HG03095 (cell line): ENCODE results near the gene ORC3.
"Not testable (repeated sequence)": the region's sequence is repeated elsewhere in the genome, so short reads cannot be mapped to it uniquely, and the experiment has no call there.

Experiments used
- ATAC-seq: cut with Tn5 transposase; IDR thresholded peaks from one replicate; pipeline ENCODE4 v1.9.1; 2021; ENCODE audit warnings: moderate library complexity; ENCODE audit not compliant: unreplicated experiment

ORC3 gene

DNA sequence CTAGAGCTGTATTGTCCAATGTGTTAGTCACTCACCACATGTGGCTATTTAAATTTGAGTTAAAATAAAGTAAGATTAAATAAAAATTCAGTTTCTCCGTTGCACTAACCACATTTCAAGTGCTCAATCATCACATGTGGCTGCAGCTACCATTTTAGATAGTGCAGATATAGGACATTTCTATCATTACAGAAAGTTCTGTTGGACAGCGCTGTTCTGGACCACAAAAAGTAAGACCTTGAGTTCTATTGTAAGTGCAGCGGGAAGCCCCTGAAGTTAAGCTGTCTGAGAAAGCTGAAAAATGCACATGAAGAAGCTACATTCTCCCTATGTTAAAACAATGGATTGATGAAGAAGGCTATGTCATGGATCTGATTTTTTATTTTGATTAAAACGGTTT is 1.1 kb downstream of the ORC3 start:
- no peak for ATAC-seq

DNA sequence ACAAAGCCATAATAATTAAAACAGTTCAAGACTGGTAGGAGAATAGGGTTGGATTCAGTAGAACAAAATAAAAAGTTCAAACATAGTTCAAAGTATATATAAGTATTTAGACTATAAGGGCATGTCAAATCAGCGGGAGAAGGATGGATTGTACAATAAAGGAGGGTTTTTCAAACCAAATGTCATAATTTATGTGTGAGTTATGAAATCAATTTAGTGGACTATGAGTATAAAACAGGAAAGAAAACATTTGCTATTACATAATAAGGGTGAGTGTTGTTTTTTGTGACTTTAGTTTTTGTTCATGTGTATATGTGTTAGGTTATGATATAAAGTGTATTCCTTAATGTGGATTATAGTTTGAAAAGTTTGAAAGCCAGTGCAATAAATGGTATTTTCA is 10.6 kb downstream of the ORC3 start:
- ATAC-seq, result no peak

DNA sequence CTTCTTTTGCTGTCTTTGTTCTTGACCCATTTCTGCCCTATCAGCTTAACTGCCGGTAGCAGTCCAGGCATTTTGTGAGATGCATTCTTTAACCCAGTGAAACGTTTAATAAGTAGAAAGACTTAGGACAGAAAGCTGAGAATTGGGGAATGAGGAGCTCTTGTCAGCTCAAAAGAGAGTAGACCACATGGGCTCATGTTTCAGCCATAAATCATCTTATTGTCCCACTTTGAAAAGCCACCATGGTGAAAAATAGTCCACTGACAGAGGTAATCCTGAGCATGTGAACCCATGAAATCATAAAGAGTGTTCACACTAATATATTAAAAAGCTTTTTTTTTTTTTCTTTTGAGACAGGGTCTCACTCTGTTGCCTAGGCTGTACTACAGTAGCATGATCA is 16.3 kb downstream of the ORC3 start:
- ATAC-seq, result no peak

DNA sequence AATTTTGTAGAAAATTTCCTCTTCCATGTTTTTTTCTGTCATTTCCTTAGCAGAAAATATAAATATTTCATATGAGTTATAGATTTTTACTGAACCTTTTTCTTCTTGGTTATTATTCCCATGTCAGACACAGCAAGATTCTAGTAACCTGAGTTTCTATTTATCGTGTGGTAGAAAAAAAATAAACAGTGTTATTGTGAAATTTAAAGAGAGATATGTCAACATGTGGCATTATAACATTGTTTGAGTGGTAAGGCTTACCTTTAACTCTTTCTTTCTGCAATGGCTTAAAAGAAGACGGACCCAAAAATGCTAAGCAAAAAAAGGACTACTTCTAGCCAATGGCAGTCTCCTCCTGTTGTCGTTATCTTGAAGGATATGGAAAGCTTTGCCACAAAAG is 18.9 kb downstream of the ORC3 start:
- ATAC-seq, result no peak

DNA sequence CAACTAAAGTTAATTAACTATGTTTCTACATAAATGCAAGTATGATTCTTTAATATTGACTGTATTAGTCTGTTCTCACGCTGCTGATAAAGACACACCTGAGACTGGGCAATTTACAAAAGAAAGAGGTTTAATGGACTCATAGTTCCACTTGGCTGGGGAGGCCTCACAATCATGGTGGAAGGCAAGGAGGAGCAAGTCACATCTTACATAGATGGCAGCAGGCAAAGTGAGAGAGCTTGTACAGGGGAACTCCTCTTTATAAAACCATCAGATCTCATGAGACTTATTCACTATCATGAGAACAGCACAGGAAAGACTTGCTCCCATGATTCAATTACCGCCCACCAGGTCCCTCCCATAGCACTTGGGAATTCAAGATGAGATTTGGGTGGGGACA is 23.1 kb downstream of the ORC3 start:
- ATAC-seq, result not testable (repeated sequence)

DNA sequence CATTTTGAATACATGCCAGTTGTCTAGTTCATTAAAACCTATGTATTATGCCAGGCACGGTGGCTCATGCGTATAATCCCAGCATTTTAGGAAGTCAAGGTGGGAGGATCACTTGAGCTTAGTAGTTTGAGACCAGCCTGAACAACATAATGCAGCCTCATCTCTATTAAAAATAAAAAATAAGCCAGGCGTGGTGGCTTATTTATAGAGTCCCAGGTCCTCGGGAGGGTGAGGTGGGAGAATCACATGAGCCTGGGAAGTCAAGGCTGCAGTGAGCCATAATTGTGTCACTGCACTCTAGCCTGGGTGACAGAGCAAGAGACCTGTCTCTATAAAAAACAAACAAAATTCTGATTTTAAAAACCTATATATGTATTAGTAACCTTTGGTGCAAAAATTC is 27.5 kb downstream of the ORC3 start:
- ATAC-seq, result no peak

DNA sequence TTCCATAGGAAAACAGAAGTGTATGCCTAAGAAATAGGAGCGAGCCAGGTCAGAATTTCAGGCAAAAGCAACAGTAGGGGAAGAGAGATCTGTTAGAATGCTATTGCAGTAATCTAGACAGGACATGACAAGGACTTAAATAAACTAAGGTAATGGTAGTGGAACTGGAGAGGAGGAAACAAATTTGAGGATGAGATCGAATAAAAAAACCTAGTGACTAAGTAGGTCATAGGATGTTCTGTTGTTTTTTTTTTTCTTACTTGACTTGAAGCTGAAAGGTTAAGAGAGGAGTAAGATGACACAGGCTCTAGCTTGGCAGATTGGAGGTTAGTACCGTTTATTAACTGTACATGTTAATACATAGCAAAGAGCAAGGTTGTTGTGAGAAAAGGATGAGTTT is 28.6 kb downstream of the ORC3 start:
- no peak for ATAC-seq

DNA sequence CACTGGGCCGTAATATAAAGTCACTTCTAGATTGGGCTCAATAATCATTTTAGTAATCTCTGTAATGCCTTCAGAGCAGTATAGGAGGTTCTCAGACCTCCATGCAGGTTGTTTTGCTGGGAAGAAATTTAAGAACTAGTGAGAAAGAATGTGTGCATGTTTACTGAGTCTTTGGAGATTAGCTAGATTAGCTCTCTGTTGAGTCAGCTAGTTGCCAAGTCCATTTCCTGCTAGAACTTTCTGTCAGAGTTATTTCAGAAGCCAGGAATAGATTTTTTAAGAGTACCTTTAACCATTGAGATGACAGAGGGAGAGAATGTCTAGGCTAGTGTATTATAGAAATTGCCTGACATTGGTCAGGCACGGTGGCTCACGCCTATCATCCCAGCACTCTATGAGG is 33.3 kb downstream of the ORC3 start:
- ATAC-seq, result no peak

DNA sequence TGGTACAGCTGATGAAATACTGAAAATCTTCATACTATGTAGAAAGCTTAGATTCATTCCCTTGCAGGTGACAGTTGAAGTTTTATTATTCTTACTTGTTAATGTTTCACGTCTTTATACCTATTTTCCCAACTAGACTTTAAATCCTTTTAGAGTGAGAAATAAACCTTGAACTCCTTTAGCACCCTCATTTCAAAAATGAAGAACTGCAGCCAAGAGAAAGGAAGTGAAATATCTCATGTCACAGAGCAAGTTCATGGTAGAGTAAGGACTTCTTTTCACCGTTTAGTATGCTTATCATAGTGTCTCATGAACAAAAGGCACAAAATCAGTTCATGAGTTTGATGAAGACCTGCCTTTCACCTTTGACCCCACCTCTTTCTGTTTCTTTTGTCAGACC is 38.5 kb downstream of the ORC3 start:
- no peak for ATAC-seq

DNA sequence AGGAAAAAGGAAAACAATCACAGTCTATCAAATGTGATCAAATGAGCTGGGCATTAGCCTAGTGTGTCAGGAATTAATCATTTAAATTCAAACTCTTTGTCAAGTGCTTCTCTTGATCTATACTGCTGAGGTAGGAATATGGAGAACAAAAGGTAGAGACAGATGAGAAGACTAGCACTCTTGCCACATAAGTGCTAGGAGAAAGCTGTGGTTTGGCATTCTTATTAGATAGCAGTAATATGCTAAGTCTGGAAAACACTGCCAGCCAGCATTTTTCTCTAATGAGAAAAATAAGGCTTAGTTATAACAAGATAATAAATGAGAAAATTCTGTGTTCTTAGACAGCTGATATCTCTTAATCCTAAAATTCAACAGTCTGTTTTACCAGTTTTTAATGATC is 38.9 kb downstream of the ORC3 start:
- ATAC-seq, result no peak

DNA sequence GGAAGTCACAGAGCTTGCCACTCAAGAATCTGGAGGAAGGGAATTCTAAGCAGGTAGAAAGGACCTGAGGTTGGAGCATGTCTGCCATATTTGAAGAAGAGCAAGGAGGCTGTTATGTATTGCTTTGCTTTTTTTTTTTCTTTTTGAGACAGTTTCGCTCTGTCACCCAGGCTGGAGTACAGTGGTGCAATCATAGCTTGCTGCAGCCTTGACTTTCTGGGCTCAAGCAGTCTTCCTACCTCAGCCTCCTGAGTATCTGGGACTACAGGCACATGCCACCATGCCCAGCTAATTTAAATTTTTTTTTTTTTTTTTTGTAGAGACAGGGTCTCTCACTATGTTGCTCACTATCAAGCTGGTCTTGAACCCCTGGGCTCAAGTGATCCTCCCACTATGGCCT is 40.8 kb downstream of the ORC3 start:
- no peak for ATAC-seq

DNA sequence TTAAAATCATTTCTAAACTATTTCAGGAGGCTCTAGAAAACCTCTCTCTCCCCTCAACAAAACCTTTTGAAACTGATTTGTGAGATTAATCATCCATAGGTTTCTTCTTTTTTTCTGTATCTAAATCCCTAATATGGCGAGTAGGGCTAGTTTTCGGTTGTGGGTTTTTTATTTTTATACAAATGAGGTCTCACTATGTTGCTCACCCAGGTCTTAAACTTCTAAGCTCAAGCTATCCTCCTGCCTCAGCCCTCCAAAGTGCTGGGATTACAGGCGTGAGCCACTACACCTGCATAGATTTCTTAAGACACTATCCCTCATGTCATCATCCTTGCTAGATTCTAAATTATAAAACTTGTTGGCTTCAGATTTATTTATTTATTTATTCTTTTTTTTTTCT is 43.9 kb downstream of the ORC3 start:
- no peak for ATAC-seq

DNA sequence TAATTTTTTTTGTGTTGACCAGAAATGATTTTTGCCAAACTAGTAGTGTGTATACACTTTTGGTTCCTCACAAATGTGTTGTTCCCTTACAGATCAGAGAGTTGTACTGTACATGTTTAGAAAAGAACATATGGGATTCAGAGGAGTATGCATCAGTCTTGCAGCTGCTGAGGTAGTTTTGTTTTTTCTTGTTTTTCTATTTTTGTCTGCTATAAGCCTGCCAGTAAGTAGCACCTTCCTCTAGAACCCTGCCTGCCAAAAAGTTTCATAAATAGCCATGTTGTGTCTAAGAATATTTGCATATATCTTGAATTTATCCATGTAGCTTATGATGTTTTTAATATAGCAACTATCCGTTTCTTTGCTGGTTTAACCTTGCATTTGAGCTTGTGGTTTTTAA is 46.4 kb downstream of the ORC3 start:
- no peak for ATAC-seq

DNA sequence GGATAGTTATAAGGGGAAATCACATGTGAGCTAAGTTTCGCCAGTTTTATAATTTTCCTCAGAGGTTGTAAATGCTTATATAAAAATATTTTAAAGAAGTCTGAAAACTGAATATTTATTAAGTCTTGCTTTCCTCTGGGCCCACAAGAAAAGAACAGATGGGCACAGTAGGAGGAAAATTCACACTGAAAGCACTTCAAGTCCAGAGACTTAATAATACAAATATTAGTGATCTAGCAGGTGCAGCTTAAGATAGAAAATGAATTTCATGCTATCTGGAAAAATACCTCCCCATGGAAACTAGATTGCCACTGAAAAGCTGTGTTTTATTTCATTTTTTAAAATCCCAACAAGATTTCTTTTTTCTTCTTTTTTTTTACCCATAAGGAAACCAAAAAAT is 47.2 kb downstream of the ORC3 start:
- ATAC-seq, result no peak

DNA sequence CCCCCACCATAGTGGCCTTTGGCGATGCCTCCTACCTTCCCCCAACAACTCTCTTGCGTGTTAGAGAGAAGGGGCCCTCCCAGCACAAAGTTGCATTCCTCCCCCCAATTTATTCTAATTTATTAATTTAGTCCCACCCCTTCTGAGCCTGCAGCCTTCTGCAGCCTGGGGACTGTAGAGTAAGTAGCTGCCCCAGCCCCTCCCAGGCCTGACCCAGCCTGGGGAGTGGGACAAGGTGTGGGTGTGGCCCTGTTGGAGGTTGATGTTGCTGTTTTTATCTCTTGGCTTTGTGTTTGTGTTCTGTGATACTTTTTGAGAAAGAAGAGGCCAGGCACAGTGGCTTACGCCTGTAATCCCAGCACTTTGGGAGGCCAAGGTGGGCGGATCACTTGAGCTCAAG is 49.4 kb downstream of the ORC3 start:
- ATAC-seq, result no peak

DNA sequence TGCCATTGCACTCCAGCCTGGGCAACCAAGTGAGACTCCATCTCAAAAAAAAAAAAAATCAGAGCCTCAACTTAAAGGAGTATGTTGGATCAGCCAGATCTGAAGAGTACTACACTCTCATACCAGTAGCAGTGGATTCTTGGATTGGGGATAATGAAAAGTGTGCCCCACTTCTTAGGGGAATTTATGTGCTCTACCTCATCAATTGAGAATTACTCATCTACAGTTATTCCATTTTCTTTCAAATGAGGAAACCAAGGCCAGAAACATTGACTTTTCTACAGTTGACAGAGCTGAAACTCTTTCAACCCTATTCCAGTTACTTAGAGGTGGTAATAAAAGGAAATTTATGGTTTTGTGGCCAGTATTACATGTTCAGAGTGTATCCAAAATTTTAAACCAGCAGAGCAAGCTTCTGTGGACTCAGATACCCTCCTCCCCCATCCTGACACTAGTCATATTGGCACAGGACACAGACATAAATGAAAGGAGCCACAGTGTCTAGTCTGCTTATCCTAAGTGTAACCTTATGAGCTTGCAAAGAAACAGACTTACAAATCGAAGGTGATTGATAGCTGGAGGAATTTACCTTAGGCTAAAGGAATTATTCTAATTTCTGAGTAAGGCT is 51.2 kb downstream of the ORC3 start:
- ATAC-seq, result no peak

DNA sequence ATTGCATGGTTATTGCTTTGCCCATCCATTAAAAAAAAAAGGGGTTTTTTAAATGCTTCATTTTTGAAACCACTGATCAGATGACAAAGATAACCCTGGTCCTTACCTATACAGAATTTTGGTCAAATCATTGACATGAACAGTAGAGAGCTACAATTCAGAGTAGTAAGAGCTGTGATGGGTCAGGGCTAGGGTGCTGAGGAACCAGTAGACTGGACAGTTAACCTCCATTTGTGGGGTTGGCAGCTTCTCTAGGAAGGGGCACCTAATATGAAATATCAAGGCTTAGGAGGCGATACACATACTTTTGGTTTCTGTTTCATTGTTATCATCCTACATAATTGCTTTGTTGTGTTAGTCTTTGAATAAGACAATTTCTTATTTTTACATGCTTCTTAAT is 55.1 kb downstream of the ORC3 start:
- no peak for ATAC-seq

DNA sequence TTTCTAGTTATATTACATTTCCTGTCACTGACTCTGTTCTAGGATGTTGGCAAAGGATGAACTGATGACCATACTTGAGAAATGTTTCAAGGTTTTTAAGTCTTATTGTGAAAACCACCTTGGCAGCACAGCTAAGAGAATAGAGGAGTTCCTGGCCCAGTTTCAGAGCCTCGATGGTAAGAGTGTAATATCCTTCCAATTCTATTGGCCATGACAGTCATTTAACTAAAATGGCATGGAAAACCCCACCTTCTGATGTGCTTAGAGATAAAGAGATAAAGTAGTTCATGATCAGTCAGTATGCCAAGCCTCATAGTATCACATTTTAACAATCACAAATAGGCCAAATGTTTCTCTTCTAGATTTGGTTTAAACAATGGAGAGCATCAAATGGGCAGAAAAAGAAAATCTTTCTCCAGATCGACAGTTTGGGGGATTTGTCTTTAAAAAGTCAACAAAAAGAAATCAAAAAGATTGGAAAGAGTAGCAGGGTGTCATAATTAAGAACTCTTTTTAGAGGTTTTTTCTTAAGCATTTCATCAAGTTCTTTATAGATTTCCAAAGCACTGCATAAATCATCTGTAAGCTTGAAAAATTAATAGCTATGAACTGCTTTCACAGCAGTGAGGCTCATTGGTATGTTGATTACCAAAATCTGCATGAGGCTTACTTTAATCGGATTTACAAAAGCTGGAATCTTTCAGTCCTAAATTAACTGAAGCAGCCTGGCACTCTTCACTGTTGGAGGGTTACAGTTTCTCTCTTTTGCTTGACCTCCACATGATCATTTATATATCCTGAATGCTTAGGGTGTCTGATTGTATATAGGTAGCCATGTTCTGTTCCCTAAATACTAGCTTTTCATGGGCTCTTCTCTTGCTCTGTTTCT is 63.4 kb downstream of the ORC3 start:
- ATAC-seq, result no peak

DNA sequence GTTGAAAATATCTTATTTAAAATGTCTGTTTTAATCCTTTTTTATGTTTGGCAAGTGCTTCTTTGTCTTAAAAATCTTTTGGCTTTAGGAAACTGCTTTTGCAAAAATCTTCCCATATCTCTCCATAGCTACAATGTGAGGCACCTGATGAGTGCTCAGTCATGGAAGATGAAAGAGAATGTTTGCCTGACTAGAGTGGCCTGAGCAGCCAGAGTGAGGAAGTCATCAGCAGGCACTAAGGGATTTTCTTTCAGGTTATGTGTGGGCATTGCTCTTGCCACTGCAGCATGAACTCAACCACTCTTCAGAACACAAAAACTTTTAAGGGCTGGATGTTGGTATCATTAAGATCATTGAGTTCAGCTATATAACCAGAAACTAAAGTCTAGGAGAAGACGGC is 64.2 kb downstream of the ORC3 start:
- no peak for ATAC-seq

DNA sequence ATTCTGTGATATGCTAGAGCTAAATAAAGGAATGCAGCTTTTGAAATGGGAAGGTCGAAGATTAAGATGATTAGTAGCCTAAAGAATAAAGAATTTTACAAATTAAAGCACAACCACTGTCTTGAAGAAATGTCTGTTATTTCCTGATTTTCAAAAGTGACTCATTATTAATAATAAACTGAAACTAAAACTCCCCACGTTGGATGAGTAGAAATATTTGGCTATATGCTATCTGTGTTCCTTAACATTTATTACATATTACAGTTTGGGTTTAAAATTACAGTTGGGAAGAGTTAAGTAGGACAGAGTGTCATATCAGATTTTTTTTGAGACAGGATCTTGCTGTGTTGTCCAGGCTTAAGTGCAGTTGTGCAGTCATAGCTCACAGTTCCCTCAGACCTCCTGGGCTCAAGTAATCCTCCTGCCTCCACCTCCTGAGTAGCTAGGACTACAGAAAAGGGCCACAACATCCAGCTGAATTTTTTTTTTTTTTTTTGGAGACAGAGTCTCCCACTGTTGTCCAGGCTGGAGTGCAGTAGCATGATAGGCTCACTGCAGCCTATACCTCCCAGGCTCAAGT is 65.0 kb downstream of the ORC3 start:
- no peak for ATAC-seq

DNA sequence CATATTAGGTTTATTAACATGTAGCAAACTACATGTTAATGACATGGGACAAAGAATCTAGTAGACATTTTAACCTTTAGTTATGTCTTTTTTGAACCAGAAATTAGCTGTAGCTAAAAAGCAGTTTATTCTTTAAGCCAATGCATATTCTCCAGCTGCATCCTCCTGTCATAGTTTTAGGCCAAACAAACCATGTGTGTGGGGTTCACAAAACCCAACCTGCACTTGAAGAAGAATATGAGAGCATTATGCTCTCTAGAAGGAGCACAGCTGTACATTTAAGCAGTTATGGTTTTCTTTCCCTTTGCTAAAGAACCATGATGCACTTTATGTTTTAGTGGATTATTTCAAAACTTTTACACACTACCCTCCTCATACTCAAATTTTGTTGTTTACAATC is 65.9 kb downstream of the ORC3 start:
- ATAC-seq, result no peak

DNA sequence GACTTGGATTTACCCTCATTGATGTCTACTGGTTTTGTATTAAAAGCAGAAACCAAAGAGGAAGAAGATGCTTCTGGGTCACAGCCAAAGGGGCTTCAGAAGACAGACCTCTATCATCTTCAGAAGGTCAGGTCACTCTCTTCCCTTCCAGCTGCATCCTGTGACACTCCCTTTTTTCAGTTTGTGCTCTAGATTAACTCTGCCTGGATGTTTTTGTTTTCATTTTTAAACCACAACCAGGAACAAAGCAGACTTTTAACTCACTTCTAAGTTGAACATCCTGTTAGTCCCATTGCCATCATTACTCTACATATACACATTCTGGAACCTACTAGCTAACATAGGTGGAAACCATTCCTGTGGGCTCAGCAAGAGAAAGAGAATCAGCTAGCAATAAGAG is 66.9 kb downstream of the ORC3 start:
- peak; percentile 71 for ATAC-seq
